Loucy (cell line): ENCODE results near the gene RPL37A.

Source experiments
- EZH2phosphoT487 ChIP-seq: fragments of 200-600 bp; IDR thresholded peaks from 2 replicates; pipeline ENCODE4 v1.6.1; 2018; ENCODE audit warnings: antibody characterized with exemption, mild to moderate bottlenecking, moderate library complexity, borderline replicate concordance
- TF ChIP-seq, protein P1 (sequence below): fragments of 200-600 bp; sonication (generic); conservative IDR thresholded peaks from 2 replicates; pipeline ENCODE4 v1.5.1; 2014; ENCODE audit warnings: mild to moderate bottlenecking, antibody characterized with exemption, low read length

DNA sequence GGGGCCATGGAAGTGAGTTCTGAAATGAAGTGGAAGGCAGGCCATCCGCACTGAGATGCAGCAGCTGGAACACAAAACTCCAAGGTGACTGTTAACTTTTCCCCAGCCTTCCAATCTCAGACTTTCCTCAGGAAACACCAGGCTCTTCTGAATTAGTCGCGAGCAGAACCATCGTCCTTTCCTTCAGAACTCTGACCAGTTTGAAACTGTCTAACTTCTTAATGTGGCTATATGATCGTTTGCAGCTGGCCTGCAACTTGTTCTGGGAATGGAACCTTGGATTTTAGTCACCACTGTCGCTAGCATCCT lies 620 bp upstream of the RPL37A start:
- TF ChIP-seq, protein P1, sequence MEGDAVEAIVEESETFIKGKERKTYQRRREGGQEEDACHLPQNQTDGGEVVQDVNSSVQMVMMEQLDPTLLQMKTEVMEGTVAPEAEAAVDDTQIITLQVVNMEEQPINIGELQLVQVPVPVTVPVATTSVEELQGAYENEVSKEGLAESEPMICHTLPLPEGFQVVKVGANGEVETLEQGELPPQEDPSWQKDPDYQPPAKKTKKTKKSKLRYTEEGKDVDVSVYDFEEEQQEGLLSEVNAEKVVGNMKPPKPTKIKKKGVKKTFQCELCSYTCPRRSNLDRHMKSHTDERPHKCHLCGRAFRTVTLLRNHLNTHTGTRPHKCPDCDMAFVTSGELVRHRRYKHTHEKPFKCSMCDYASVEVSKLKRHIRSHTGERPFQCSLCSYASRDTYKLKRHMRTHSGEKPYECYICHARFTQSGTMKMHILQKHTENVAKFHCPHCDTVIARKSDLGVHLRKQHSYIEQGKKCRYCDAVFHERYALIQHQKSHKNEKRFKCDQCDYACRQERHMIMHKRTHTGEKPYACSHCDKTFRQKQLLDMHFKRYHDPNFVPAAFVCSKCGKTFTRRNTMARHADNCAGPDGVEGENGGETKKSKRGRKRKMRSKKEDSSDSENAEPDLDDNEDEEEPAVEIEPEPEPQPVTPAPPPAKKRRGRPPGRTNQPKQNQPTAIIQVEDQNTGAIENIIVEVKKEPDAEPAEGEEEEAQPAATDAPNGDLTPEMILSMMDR, result no peak
- no peak for TF ChIP-seq EZH2phosphoT487
